Endothelial cell of umbilical vein (primary cell): ENCODE measurements around the gene PELI2. TPM values are rescaled to one million over a fixed set of nuclear protein-coding genes. Genes with fewer than 3 reads are reported as not detected.

Source experiments
- BruUV-seq: library from RNA; stranded (reverse); fragments of 400-500 nt; replicated peaks from 2 replicates; lab custom pipeline; 2021; lab: Mats Ljungman, UMichigan
- CTCF ChIA-PET: fragments of 300-600, 350-600 bp; sonication (Branson Sonifier 250); formaldehyde crosslinking; loops from one replicate; lab custom pipeline; 2021; ENCODE audit warnings: antibody characterized with exemption, inconsistent platforms; lab: Charles Lee
- POLR2A ChIA-PET: fragments of 300-600, 350-600 bp; sonication (Branson Sonifier 250); formaldehyde crosslinking; loops from one replicate; lab custom pipeline; 2021; ENCODE audit warnings: antibody characterized with exemption, inconsistent platforms; lab: Charles Lee
- DNase-seq: peaks from one replicate; pipeline ENCODE4 v3.0.0-alpha.2; 2011; ENCODE audit warnings: low read depth, low spot score
- FAIRE-seq: peaks from 2 replicates; lab custom pipeline; 2011; peaks lifted over from hg19 to GRCh38; lab: Jason Lieb, UNC
- H2AFZ ChIP-seq: 2 replicates; pipeline ENCODE4 v1.6.0; 2012; ENCODE audit warnings: low read depth, low read length, control low read depth, inconsistent platforms
- H3K27ac ChIP-seq: 2 replicates; pipeline ENCODE4 v1.5.1; 2011; ENCODE audit warnings: low read depth, mild to moderate bottlenecking, control low read depth, low read length, moderate library complexity; ENCODE audit not compliant: insufficient read depth
- H3K27me3 ChIP-seq, 2 experiments: 2 replicates each; pipeline versions ENCODE4 v1.6.0 to v1.6.1; 2011; ENCODE audit warnings: low read length in 2 of 2, mixed read lengths in 1 of 2; ENCODE audit not compliant: control insufficient read depth in 2 of 2, insufficient read depth in 2 of 2
- H3K36me3 ChIP-seq, 2 experiments: 2 replicates in 1 of 2; 3 replicates in 1 of 2; pipeline ENCODE4 v1.5.1; 2011; ENCODE audit warnings: low read length in 2 of 2, mild to moderate bottlenecking in 1 of 2, moderate library complexity in 1 of 2; ENCODE audit not compliant: control insufficient read depth in 2 of 2, insufficient read depth in 2 of 2; ENCODE audit errors: extremely low read depth in 1 of 2
- H3K4me1 ChIP-seq: 3 replicates; pipeline ENCODE4 v1.5.1; 2011; ENCODE audit warnings: mild to moderate bottlenecking, low read length; ENCODE audit not compliant: control insufficient read depth, insufficient read depth; ENCODE audit errors: extremely low read depth
- H3K4me2 ChIP-seq: 2 replicates; pipeline ENCODE4 v1.6.1; 2011; ENCODE audit warnings: low read length, control low read depth, mixed read lengths; ENCODE audit not compliant: insufficient read depth
- H3K4me3 ChIP-seq, 3 experiments: fragments of 200-600 bp in 1 of 3; sonication (generic), shearing (Covaris generic) in 1 of 3; replicated peaks in 1 of 3; 2 replicates each; pipeline ENCODE4 v1.5.1; 2011 to 2016; ENCODE audit warnings: control low read depth in 3 of 3, low read length in 3 of 3, mild to moderate bottlenecking in 2 of 3, inconsistent platforms in 1 of 3, low read depth in 1 of 3, moderate library complexity in 1 of 3; ENCODE audit not compliant: insufficient read depth in 1 of 3
- H3K79me2 ChIP-seq: 2 replicates; pipeline ENCODE4 v1.6.0; 2012; ENCODE audit warnings: low read length, inconsistent platforms; ENCODE audit not compliant: control insufficient read depth, insufficient read depth
- H3K9ac ChIP-seq: replicated peaks from 2 replicates; pipeline ENCODE3; 2011; ENCODE audit warnings: low read length, control low read depth; ENCODE audit not compliant: insufficient read depth; ENCODE audit errors: extremely low read depth
- H3K9me1 ChIP-seq: replicated peaks from 3 replicates; pipeline ENCODE4 v1.6.0; 2011; ENCODE audit warnings: mild to moderate bottlenecking, low read length; ENCODE audit not compliant: control insufficient read depth, insufficient read depth; ENCODE audit errors: extremely low read depth
- H3K9me3 ChIP-seq: replicated peaks from 2 replicates; pipeline ENCODE4 v1.5.1; 2012; ENCODE audit warnings: low read length, inconsistent platforms; ENCODE audit not compliant: control insufficient read depth, insufficient read depth
- H4K20me1 ChIP-seq: replicated peaks from 2 replicates; pipeline ENCODE3; 2011; ENCODE audit warnings: mild to moderate bottlenecking, low read length; ENCODE audit not compliant: control insufficient read depth, insufficient read depth; ENCODE audit errors: extremely low read depth
- CTCF ChIP-seq, 2 donors: IDR thresholded peaks; 1 replicate in 1 of 2; 2 replicates in 1 of 2; pipeline ENCODE4 v1.5.1; 2011; ENCODE audit warnings: low read length in 2 of 2, mild to moderate bottlenecking in 2 of 2, moderate library complexity in 2 of 2, control low read depth in 1 of 2, inconsistent platforms in 1 of 2, low read depth in 1 of 2; ENCODE audit not compliant: insufficient read depth in 1 of 2; ENCODE audit errors: extremely low read depth in 1 of 2
- EZH2 ChIP-seq: IDR thresholded peaks from 2 replicates; pipeline ENCODE4 v1.6.1; 2012; ENCODE audit warnings: borderline replicate concordance, low read depth, mild to moderate bottlenecking, moderate library complexity, low read length, inconsistent platforms; ENCODE audit not compliant: severe bottlenecking
- FOS ChIP-seq: IDR thresholded peaks from 2 replicates; pipeline ENCODE4 v1.6.1; 2011; ENCODE audit warnings: mild to moderate bottlenecking, low read length, moderate library complexity, borderline replicate concordance; ENCODE audit not compliant: insufficient read depth
- GATA2 ChIP-seq: IDR thresholded peaks from 2 replicates; pipeline ENCODE4 v1.7.0; 2011; ENCODE audit warnings: low read depth, mild to moderate bottlenecking, moderate library complexity, mixed read lengths, low read length; ENCODE audit not compliant: insufficient read length, insufficient read depth
- JUN ChIP-seq: IDR thresholded peaks from 2 replicates; pipeline ENCODE4 v1.6.1; 2011; ENCODE audit warnings: borderline replicate concordance, low read depth; ENCODE audit not compliant: insufficient read length, insufficient read depth
- MAX ChIP-seq: IDR thresholded peaks from 2 replicates; pipeline ENCODE4 v1.6.1; 2011; ENCODE audit not compliant: insufficient read depth, insufficient read length
- MYC ChIP-seq: IDR thresholded peaks from one replicate; pipeline ENCODE4 v1.6.1; 2011; ENCODE audit warnings: mild to moderate bottlenecking, low read depth, low read length
- POLR2A ChIP-seq: IDR thresholded peaks from 2 replicates; pipeline ENCODE4 v1.6.1; 2012; ENCODE audit warnings: low read depth, mild to moderate bottlenecking, control low read depth, low read length
- POLR2AphosphoS5 ChIP-seq: IDR thresholded peaks from 2 replicates; pipeline ENCODE4 v1.6.1; 2012; ENCODE audit warnings: low read depth, mild to moderate bottlenecking, control low read depth, low read length, moderate library complexity; ENCODE audit not compliant: insufficient read depth
- dilution Hi-C: fragments of 300-500 bp; cut with MboI; formaldehyde crosslinking; loops from one replicate; pipeline ENCODE4 v1.15.0; 2019; ENCODE audit warnings: low sequenced_read_pairs; ENCODE audit not compliant: extremely low pct_ligation_motif_present
- intact Hi-C: fragments of 100-400 bp; cut with micrococcal nuclease; formaldehyde crosslinking; loops from one replicate; pipeline ENCODE4 v1.10.0; 2022
- polyA plus RNA-seq, 4 experiments: library from polyadenylated mRNA; depleted of rRNA in 3 of 4; stranded (reverse) in 3 of 4; unstranded in 1 of 4; fragments of >200 nt; gene quantifications; 2 replicates each; pipeline versions ENCODE4 v1.2.1 to v1.2.3, GENCODE V29; 2011 to 2012; ENCODE audit warnings: missing spikeins in 1 of 4
- total RNA-seq: library from RNA; stranded (reverse); gene quantifications from 2 replicates; pipeline ENCODE4 v1.2.3, GENCODE V29; 2021

PELI2 gene
- total and polyA plus RNA-seq, 2 donors (not counting 3 experiments of a cell fraction or from before 2014, with no cell fraction given) = 11.5 to 13.0 TPM

GRCh38 chr14:56152221-56152620 lies 34.0 kb downstream of the PELI2 start:
- H3K9me1 ChIP-seq = no peaks in the 10 kb centered on the region
- H3K9ac ChIP-seq = no peak overlapping the region
- H3K27me3 ChIP-seq = no peaks in the 10 kb centered on the region
- FAIRE-seq (no peak), DNase-seq (no peak)
- no peak overlapping the region for H3K4me2 ChIP-seq
- TF ChIP-seq MYC (no peak), POLR2A (no peak), GATA2 (no peak), MAX (no peak), EZH2 (no peak), FOS (no peak), JUN (no peak), CTCF (IDR thresholded peaks at IDR 0.05; ENCODE audit: extremely low read depth in 1 of 2, insufficient read depth in 1 of 2, low read depth in 1 of 2, low read length in 2 of 2) (no peak), POLR2AphosphoS5 (no peak)
- CTCF ChIA-PET = interaction anchor here (0.6 to 1.7 kb wide), 6 partner anchors 10 to 188 kb away, joined by 3 to 6 read pairs (median 3); no protein-coding TSS in a partner anchor
- H3K79me2 ChIP-seq = no peaks in the 10 kb centered on the region
- H2AFZ ChIP-seq = no peak overlapping the region
- H3K36me3 ChIP-seq = no peaks in the 10 kb centered on the region
- dilution Hi-C loops (no loop called here), intact Hi-C loops (no loop called here)
- H3K27ac ChIP-seq = no peak overlapping the region
- H4K20me1 ChIP-seq = no peaks in the 10 kb centered on the region
- POLR2A ChIA-PET = no interaction called here
- H3K4me1 ChIP-seq = no peaks in the 10 kb centered on the region
- no TSS peak for BruUV-seq
- no peaks in the 10 kb centered on the region for H3K9me3 ChIP-seq
- no peak overlapping the region for H3K4me3 ChIP-seq
